ENCODE data around the gene RGS10. TPM values are rescaled to one million over a fixed set of nuclear protein-coding genes. Genes with fewer than 3 reads are reported as not detected.

RGS10 gene
- total and polyA plus RNA-seq, 2 of the 8 experiments (the other 6 are each of a cell fraction or from before 2014, with no cell fraction given): 5.5 to 13.1 TPM

DNA sequence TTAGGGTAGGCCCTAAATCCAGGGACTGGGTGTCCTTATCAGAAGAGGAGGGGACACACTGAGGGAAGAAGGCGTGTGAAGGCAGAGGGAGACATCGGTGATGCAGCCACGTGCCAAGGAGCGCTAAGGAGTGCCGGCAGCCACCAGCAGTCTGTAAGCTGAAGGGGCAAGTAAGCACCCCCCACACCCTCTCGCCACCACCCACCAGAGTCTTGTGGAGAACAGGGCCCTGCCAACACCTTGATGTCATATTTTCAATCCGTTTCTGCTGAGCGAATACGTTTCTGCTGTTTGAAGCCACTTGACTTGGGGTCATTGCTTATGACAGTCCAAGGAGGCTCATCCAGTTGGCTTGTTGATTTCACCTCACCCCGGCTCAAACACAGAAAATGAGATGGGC, 37.9 kb downstream of the RGS10 start (continued):
- no peak for TF ChIP-seq POLR2AphosphoS5 (IDR thresholded peaks at IDR 0.05; ENCODE audit: low read depth, low read length)
- no peak for TF ChIP-seq RAD21 (IDR thresholded peaks at IDR 0.05 in 1 of 2, conservative IDR thresholded peaks at IDR 0.05 in 1 of 2; ENCODE audit: low read depth in 2 of 2, low read length in 2 of 2)
- no peak for TF ChIP-seq JUND (IDR thresholded peaks at IDR 0.05; ENCODE audit: low read length)
- no peak for TF ChIP-seq BACH1 (IDR thresholded peaks at IDR 0.05; ENCODE audit: low read length)
- no peak for TF ChIP-seq HDAC2 (IDR thresholded peaks at IDR 0.05; ENCODE audit: borderline replicate concordance in 1 of 2, low read depth in 2 of 2, low read length in 2 of 2)

All from H1 (cell line).